ENCODE data around the gene ADAMTSL5. TPM values are rescaled to one million over a fixed set of nuclear protein-coding genes. Genes with fewer than 3 reads are reported as not detected.

Gene ADAMTSL5
- total and polyA plus RNA-seq, 2 of the 13 experiments (the other 11 are each of a cell fraction or from before 2014, with no cell fraction given): 0.60 to 2.7 TPM

DNA sequence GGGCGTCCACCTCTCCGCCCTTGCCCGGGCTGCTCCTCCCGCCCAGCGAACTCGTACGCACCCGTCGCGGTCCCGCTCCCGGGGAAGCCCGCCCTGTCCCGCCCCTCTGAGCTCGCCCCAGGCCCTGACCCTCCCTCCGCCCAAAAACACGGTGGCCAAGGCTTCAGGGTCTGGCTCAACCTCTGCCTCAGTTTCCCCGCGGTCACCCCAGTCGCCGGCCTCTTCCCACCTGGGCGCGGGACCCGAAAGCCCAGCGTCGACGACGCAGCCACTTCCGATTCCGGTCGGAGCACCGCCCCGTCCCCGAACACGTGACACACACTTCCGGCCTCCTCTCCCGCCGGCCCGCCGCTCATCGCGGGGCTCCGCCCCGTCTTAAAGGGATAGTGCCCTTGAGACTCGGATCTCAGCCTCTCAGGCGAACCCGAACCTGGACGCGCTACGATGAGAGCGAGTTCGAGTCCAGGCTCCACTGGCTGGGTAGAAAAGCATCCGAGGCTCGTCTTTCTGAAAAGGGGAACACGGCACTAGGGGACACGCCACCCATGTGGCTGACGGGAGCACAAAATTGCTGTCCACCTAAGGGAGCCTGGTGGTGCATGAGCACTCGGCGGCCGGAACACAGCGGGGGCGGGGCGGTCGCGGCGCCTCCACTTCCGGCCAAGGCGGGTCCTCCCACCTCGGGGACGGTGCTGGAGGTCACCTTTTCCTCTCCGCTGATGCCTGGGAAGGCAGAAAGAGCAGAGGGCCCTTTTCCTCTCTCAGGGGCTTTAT, 33.7 kb downstream of the ADAMTSL5 start, which contains the start of gene C19orf25 (continued):
- TF ChIP-seq KLF16 (CRISPR knock-in tag; IDR thresholded peaks at IDR 0.05) (peak in 1 of 2 experiments; percentile 53; a peak in 1 of 4 replicates), MLLT10 (CRISPR knock-in tag; IDR thresholded peaks at IDR 0.05) (no peak), POLR2A (IDR thresholded peaks at IDR 0.05; ENCODE audit: insufficient read depth in 1 of 2, low read depth in 2 of 2, low read length in 2 of 2) (peak in 1 of 2 experiments; percentile 73; a peak in 3 of 4 replicates), ZNF720 (CRISPR knock-in tag; IDR thresholded peaks at IDR 0.05) (no peak), ZFP62 (CRISPR knock-in tag; IDR thresholded peaks at IDR 0.05) (no peak), HIVEP1 (CRISPR knock-in tag; IDR thresholded peaks at IDR 0.05) (no peak), TAF1 (CRISPR knock-in tag; IDR thresholded peaks at IDR 0.05) (peak; percentile 71; the same call in 1 of the 2 replicates), ZNF563 (CRISPR knock-in tag; IDR thresholded peaks at IDR 0.05) (peak; percentile 76; the same call in 1 of the 2 replicates), FOXK2 (IDR thresholded peaks at IDR 0.05) (no peak), ZNF678 (CRISPR knock-in tag; IDR thresholded peaks at IDR 0.05) (no peak), ZMYM4 (CRISPR knock-in tag; IDR thresholded peaks at IDR 0.05) (peak; percentile 56; the same call in 1 of the 2 replicates), HNRNPLL (IDR thresholded peaks at IDR 0.05; ENCODE audit: low read depth, low read length, poor library complexity, severe bottlenecking) (peak; percentile 84), ZFYVE20 (CRISPR knock-in tag; IDR thresholded peaks at IDR 0.05; ENCODE audit: borderline replicate concordance, low read depth) (no peak), ZMYM2 (CRISPR knock-in tag; IDR thresholded peaks at IDR 0.05) (peak; percentile 99), GFI1 (CRISPR knock-in tag; IDR thresholded peaks at IDR 0.05; ENCODE audit: borderline replicate concordance) (peak; percentile 72; the same call in 1 of the 2 replicates), ZNF292 (CRISPR knock-in tag; IDR thresholded peaks at IDR 0.05; ENCODE audit: borderline replicate concordance, low read depth) (0 out of 2 replicates have a peak, but pooled peaks have one; percentile 39), PAX8 (CRISPR knock-in tag; IDR thresholded peaks at IDR 0.05; ENCODE audit: borderline replicate concordance) (no peak), SIN3A (IDR thresholded peaks at IDR 0.05; ENCODE audit: borderline replicate concordance, low read depth, low read length) (0 out of 2 replicates have a peak, but pooled peaks have one; percentile 25), TCF7L2 (IDR thresholded peaks at IDR 0.05; ENCODE audit: low read depth, low read length) (no peak), KDM6A (CRISPR knock-in tag; IDR thresholded peaks at IDR 0.05; ENCODE audit: low read depth) (no peak), MAF1 (CRISPR knock-in tag; IDR thresholded peaks at IDR 0.05; ENCODE audit: borderline replicate concordance) (no peak), PHB2 (IDR thresholded peaks at IDR 0.05; ENCODE audit: partially characterized antibody) (no peak), NR2F6 (IDR thresholded peaks at IDR 0.05) (no peak), NR2F6 (CRISPR knock-in tag; IDR thresholded peaks at IDR 0.05) (no peak), CHD2 (IDR thresholded peaks at IDR 0.05; ENCODE audit: low read depth, low read length) (0 out of 2 replicates have a peak, but pooled peaks have one; percentile 28)
- TF ChIP-seq, protein P1, sequence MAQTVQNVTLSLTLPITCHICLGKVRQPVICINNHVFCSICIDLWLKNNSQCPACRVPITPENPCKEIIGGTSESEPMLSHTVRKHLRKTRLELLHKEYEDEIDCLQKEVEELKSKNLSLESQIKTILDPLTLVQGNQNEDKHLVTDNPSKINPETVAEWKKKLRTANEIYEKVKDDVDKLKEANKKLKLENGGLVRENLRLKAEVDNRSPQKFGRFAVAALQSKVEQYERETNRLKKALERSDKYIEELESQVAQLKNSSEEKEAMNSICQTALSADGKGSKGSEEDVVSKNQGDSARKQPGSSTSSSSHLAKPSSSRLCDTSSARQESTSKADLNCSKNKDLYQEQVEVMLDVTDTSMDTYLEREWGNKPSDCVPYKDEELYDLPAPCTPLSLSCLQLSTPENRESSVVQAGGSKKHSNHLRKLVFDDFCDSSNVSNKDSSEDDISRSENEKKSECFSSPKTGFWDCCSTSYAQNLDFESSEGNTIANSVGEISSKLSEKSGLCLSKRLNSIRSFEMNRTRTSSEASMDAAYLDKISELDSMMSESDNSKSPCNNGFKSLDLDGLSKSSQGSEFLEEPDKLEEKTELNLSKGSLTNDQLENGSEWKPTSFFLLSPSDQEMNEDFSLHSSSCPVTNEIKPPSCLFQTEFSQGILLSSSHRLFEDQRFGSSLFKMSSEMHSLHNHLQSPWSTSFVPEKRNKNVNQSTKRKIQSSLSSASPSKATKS (CRISPR knock-in tag; IDR thresholded peaks at IDR 0.05): no peak
- TF ChIP-seq, protein P2, sequence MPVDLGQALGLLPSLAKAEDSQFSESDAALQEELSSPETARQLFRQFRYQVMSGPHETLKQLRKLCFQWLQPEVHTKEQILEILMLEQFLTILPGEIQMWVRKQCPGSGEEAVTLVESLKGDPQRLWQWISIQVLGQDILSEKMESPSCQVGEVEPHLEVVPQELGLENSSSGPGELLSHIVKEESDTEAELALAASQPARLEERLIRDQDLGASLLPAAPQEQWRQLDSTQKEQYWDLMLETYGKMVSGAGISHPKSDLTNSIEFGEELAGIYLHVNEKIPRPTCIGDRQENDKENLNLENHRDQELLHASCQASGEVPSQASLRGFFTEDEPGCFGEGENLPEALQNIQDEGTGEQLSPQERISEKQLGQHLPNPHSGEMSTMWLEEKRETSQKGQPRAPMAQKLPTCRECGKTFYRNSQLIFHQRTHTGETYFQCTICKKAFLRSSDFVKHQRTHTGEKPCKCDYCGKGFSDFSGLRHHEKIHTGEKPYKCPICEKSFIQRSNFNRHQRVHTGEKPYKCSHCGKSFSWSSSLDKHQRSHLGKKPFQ (CRISPR knock-in tag; IDR thresholded peaks at IDR 0.05; ENCODE audit: insufficient replicate concordance): no peak
- TF ChIP-seq, protein P3, sequence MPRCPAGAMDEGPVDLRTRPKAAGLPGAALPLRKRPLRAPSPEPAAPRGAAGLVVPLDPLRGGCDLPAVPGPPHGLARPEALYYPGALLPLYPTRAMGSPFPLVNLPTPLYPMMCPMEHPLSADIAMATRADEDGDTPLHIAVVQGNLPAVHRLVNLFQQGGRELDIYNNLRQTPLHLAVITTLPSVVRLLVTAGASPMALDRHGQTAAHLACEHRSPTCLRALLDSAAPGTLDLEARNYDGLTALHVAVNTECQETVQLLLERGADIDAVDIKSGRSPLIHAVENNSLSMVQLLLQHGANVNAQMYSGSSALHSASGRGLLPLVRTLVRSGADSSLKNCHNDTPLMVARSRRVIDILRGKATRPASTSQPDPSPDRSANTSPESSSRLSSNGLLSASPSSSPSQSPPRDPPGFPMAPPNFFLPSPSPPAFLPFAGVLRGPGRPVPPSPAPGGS (CRISPR knock-in tag; IDR thresholded peaks at IDR 0.05): peak; percentile 30; the same call in 1 of the 2 replicates

Data from HepG2 (cell line).